HepG2 (cell line): ENCODE measurements around the gene ERRFI1. TPM values are rescaled to one million over a fixed set of nuclear protein-coding genes. Genes with fewer than 3 reads are reported as not detected.

ENCODE experiments used
- ATAC-seq: fragments of 200-7000 bp; cut with Tn5 transposase; 3 replicates; pipeline ENCODE4 v1.9.1; 2020; ENCODE audit warnings: mild to moderate bottlenecking, moderate library complexity
- BruUV-seq: library from RNA; stranded (reverse); fragments of 400-500 nt; replicated peaks from 2 replicates; lab custom pipeline; 2021; lab: Mats Ljungman, UMichigan
- CTCF ChIA-PET: fragments of 300-600 bp; formaldehyde crosslinking; extraction: SDS; loops from one replicate; lab custom pipeline; 2021; ENCODE audit warnings: low total read pairs, inconsistent platforms, low intra/inter-chr PET ratio; lab: Yijun Ruan, JAX
- POLR2A ChIA-PET: fragments of 350-600 bp; sonication (Branson Sonifier 250); formaldehyde crosslinking; loops from one replicate; lab custom pipeline; 2020; ENCODE audit warnings: antibody characterized with exemption, inconsistent platforms; lab: Yijun Ruan, JAX
- DNase-seq: peaks from one replicate; pipeline ENCODE4 v3.0.0-alpha.2; 2015; ENCODE audit warnings: low spot score
- FAIRE-seq: peaks from 3 replicates; lab custom pipeline; 2011; peaks lifted over from hg19 to GRCh38; lab: Jason Lieb, UNC
- H2AFZ ChIP-seq: one replicate; pipeline ENCODE4 v1.6.1; 2011; ENCODE audit warnings: low read length, inconsistent platforms
- H3K27ac ChIP-seq: fragments of 300-600 bp; 3 replicates; pipeline ENCODE4 v1.8.0; 2011; ENCODE audit warnings: mixed run types, mild to moderate bottlenecking, mixed read lengths, low read length, inconsistent platforms; ENCODE audit not compliant: insufficient read depth; ENCODE audit errors: extremely low read length
- H3K27me3 ChIP-seq, 2 experiments: fragments of 200-600 bp in 1 of 2; 2 replicates in 1 of 2; 3 replicates in 1 of 2; pipeline versions ENCODE4 v1.6.0 to v1.8.0; 2011; ENCODE audit warnings: low read length in 2 of 2, mild to moderate bottlenecking in 2 of 2, moderate library complexity in 2 of 2, inconsistent platforms in 1 of 2; ENCODE audit not compliant: insufficient read depth in 2 of 2, control insufficient read depth in 1 of 2
- H3K36me3 ChIP-seq, 2 experiments: fragments of 200-600 bp in 1 of 2; replicated peaks in 1 of 2; 2 replicates in 1 of 2; 3 replicates in 1 of 2; pipeline versions ENCODE4 v1.5.1 to v1.8.0; 2011; ENCODE audit warnings: low read length in 2 of 2, inconsistent platforms in 1 of 2; ENCODE audit not compliant: insufficient read depth in 2 of 2, control insufficient read depth in 1 of 2
- H3K4me1 ChIP-seq: 2 replicates; pipeline ENCODE4 v1.5.1; 2012; ENCODE audit warnings: low read length, inconsistent platforms; ENCODE audit not compliant: insufficient read depth
- H3K4me2 ChIP-seq: 2 replicates; pipeline ENCODE4 v1.6.0; 2011; ENCODE audit warnings: low read depth, low read length, inconsistent platforms
- H3K4me3 ChIP-seq, 3 experiments: fragments of 200-600 bp in 1 of 3; sonication (generic), shearing (Covaris generic) in 1 of 3; replicated peaks in 1 of 3; 2 replicates each; pipeline ENCODE4 v1.5.1; 2011 to 2016; ENCODE audit warnings: low read length in 3 of 3, inconsistent platforms in 2 of 3, low read depth in 2 of 3, mild to moderate bottlenecking in 2 of 3, control low read depth in 1 of 3, mixed read lengths in 1 of 3; ENCODE audit not compliant: insufficient read depth in 1 of 3
- H3K79me2 ChIP-seq: one replicate; pipeline ENCODE4 v1.6.1; 2011; ENCODE audit warnings: low read length, inconsistent platforms; ENCODE audit not compliant: insufficient read depth
- H3K9ac ChIP-seq: 2 replicates; pipeline ENCODE4 v1.6.0; 2011; ENCODE audit warnings: mild to moderate bottlenecking, low read depth, low read length, inconsistent platforms; ENCODE audit not compliant: insufficient read depth
- H3K9me3 ChIP-seq: 2 replicates; pipeline ENCODE4 v1.5.1; 2012; ENCODE audit warnings: mild to moderate bottlenecking, low read length
- H4K20me1 ChIP-seq: 2 replicates; pipeline ENCODE4 v1.6.0; 2011; ENCODE audit warnings: inconsistent platforms, mild to moderate bottlenecking, low read length, moderate library complexity; ENCODE audit not compliant: insufficient read depth
- AFF4 ChIP-seq: sonication (generic); formaldehyde crosslinking; IDR thresholded peaks from 2 replicates; pipeline ENCODE4 v1.4.0; 2020; ENCODE audit warnings: missing genetic modification reagents
- ATF7-NPFF ChIP-seq: sonication (generic); formaldehyde crosslinking; IDR thresholded peaks from 2 replicates; pipeline ENCODE4 v1.8.1; 2023; ENCODE audit warnings: mild to moderate bottlenecking, low read depth, missing genetic modification reagents, moderate library complexity
- ATRX ChIP-seq: sonication (generic); formaldehyde crosslinking; IDR thresholded peaks from 2 replicates; pipeline ENCODE4 v1.4.0; 2020; ENCODE audit warnings: missing genetic modification reagents, borderline replicate concordance
- BRD4 ChIP-seq: sonication (generic); formaldehyde crosslinking; IDR thresholded peaks from 2 replicates; pipeline ENCODE4 v1.4.0; 2020; ENCODE audit warnings: missing genetic modification reagents
- CCAR2 ChIP-seq: fragments of 200-400 bp; formaldehyde crosslinking; optimal IDR thresholded peaks from 2 replicates; pipeline ENCODE3; 2018; ENCODE audit warnings: low read depth, mild to moderate bottlenecking, low read length, moderate library complexity
- FOSL1 ChIP-seq: sonication (generic); formaldehyde crosslinking; IDR thresholded peaks from 2 replicates; pipeline ENCODE4 v1.9.0; 2021; ENCODE audit warnings: missing genetic modification reagents, borderline replicate concordance
- MLLT10 ChIP-seq: sonication (generic); formaldehyde crosslinking; IDR thresholded peaks from 2 replicates; pipeline ENCODE4 v1.4.0; 2020; ENCODE audit warnings: missing genetic modification reagents
- PAWR ChIP-seq: sonication (generic); formaldehyde crosslinking; IDR thresholded peaks from 2 replicates; pipeline ENCODE4 v1.4.0; 2020; ENCODE audit warnings: missing genetic modification reagents, mild to moderate bottlenecking, borderline replicate concordance
- POLR2A ChIP-seq, 2 experiments: IDR thresholded peaks; 2 replicates each; pipeline ENCODE4 v1.6.1; 2011; ENCODE audit warnings: low read depth in 2 of 2, low read length in 2 of 2, mild to moderate bottlenecking in 1 of 2, moderate library complexity in 1 of 2; ENCODE audit not compliant: insufficient read depth in 1 of 2
- PRPF4 ChIP-seq: fragments of 200-400 bp; formaldehyde crosslinking; IDR thresholded peaks from 2 replicates; pipeline ENCODE4 v1.6.1; 2016; ENCODE audit warnings: low read length, low read depth; ENCODE audit not compliant: poor library complexity, severe bottlenecking
- REL ChIP-seq: sonication (generic); formaldehyde crosslinking; conservative IDR thresholded peaks from 2 replicates; pipeline ENCODE4 v1.8.0; 2022; ENCODE audit warnings: mild to moderate bottlenecking, missing genetic modification reagents, moderate library complexity
- RFX5 ChIP-seq: IDR thresholded peaks from 2 replicates; pipeline ENCODE4 v1.6.1; 2011; ENCODE audit warnings: low read depth, low read length, improper control_type of control experiment
- SMARCC2 ChIP-seq: fragments of 450-650 bp; IDR thresholded peaks from 2 replicates; pipeline ENCODE4 v1.6.1; 2017; ENCODE audit warnings: antibody characterized with exemption, mild to moderate bottlenecking
- SMYD3 ChIP-seq: sonication (generic); formaldehyde crosslinking; IDR thresholded peaks from 2 replicates; pipeline ENCODE4 v1.8.1; 2023; ENCODE audit warnings: mild to moderate bottlenecking, missing genetic modification reagents
- SOX5 ChIP-seq: IDR thresholded peaks from 2 replicates; pipeline ENCODE4 v1.6.1; 2016; ENCODE audit warnings: borderline replicate concordance
- U2AF2 ChIP-seq: fragments of 200-400 bp; formaldehyde crosslinking; IDR thresholded peaks from 2 replicates; pipeline ENCODE4 v1.6.1; 2017; ENCODE audit warnings: low read depth, mild to moderate bottlenecking, low read length
- YY1 ChIP-seq: IDR thresholded peaks from 2 replicates; pipeline ENCODE4 v1.6.1; 2011; ENCODE audit warnings: low read length, low read depth, moderate library complexity, mild to moderate bottlenecking; ENCODE audit not compliant: insufficient read depth, insufficient replicate concordance
- ZFAT ChIP-seq: sonication (generic); formaldehyde crosslinking; conservative IDR thresholded peaks from 2 replicates; pipeline ENCODE4 v1.8.1; 2023; ENCODE audit warnings: missing genetic modification reagents, inconsistent platforms
- ZNF207 ChIP-seq: fragments of 450-650 bp; IDR thresholded peaks from 2 replicates; pipeline ENCODE4 v1.6.1; 2016; ENCODE audit warnings: antibody characterized with exemption, borderline replicate concordance
- ZNF234 ChIP-seq: sonication (generic); formaldehyde crosslinking; conservative IDR thresholded peaks from 2 replicates; pipeline ENCODE4 v1.5.1; 2020; ENCODE audit warnings: mild to moderate bottlenecking, missing genetic modification reagents
- ZNF530 ChIP-seq: sonication (generic); formaldehyde crosslinking; IDR thresholded peaks from 2 replicates; pipeline ENCODE4 v1.5.0; 2020; ENCODE audit warnings: low read depth, mild to moderate bottlenecking, missing genetic modification reagents
- ZNF670 ChIP-seq: sonication (generic); formaldehyde crosslinking; IDR thresholded peaks from 2 replicates; pipeline ENCODE4 v1.8.0; 2022; ENCODE audit warnings: mild to moderate bottlenecking, missing genetic modification reagents, borderline replicate concordance
- ZNF776 ChIP-seq: sonication (generic); formaldehyde crosslinking; IDR thresholded peaks from 2 replicates; pipeline ENCODE4 v1.4.0; 2020; ENCODE audit warnings: mild to moderate bottlenecking, missing genetic modification reagents
- ZNF850 ChIP-seq: sonication (generic); formaldehyde crosslinking; conservative IDR thresholded peaks from 2 replicates; pipeline ENCODE4 v1.9.0; 2021; ENCODE audit warnings: mild to moderate bottlenecking, missing genetic modification reagents
- WGBS: methylation state at CpG from one replicate; pipeline ENCODE4 v1.1.6; 2017; ENCODE audit warnings: low lambda C conversion rate; 5-methylcytosine and 5-hydroxymethylcytosine counted together
- in situ Hi-C: cut with HindIII; loops from 2 replicates; pipeline ENCODE4 v1.10.0; 2017; ENCODE audit warnings: low pct_unique_long_range_greater_than_20kb; ENCODE audit not compliant: extremely low pct_ligation_motif_present
- intact Hi-C: fragments of 100-400 bp; cut with micrococcal nuclease; formaldehyde crosslinking; loops from one replicate; pipeline ENCODE4 v1.10.0; 2022; ENCODE audit not compliant: unreplicated experiment
- polyA plus RNA-seq, 8 experiments: library from polyadenylated mRNA; depleted of rRNA in 3 of 8; stranded (reverse) in 7 of 8; unstranded in 1 of 8; fragments of >200 nt; fragmentation: Illumina TruSeq in 4 of 8; extraction: Trizol in 4 of 8; gene quantifications; 2 replicates each; pipeline versions ENCODE4 v1.2.1 to v1.2.3, GENCODE V29; 2011 to 2016; ENCODE audit warnings: low read depth in 4 of 8, missing spikeins in 1 of 8, mixed read lengths in 1 of 8; ENCODE audit not compliant: insufficient read depth in 1 of 8
- total RNA-seq, 5 experiments: library from RNA; depleted of rRNA; stranded (reverse); fragments of >200 nt; fragmentation: Illumina TruSeq; extraction: Trizol; gene quantifications; 2 replicates each; pipeline ENCODE4 v1.2.3, GENCODE V29; 2016; ENCODE audit warnings: low read depth in 1 of 5

Gene ERRFI1
- total and polyA plus RNA-seq, 2 of the 13 experiments (the other 11 are each of a cell fraction or from before 2014, with no cell fraction given) = 84.4 to 753 TPM

- no peak for TF ChIP-seq ATRX
- no peak for TF ChIP-seq ATF7-NPFF (CRISPR knock-in tag)
- no peak for TF ChIP-seq CCAR2
- TF ChIP-seq PRPF4 = no peak
- no peak for TF ChIP-seq RFX5
- TF ChIP-seq MLLT10 (CRISPR knock-in tag) = no peak
- no peak for TF ChIP-seq PAWR (CRISPR knock-in tag)
- TF ChIP-seq, all 625 proteins: peak for 14
These were observed 12.7 kb downstream of the ERRFI1 start (continued) for GRCh38 chr1:8013399-8013798.

- no peaks in the 10 kb centered on the region for H3K27me3 ChIP-seq
- H2AFZ ChIP-seq = no peak overlapping the region
- no peak for DNase-seq
- in situ Hi-C loops = loop anchor here (10.0 kb wide), 1 partner anchor 302 kb away; the partner anchor contains the start of gene SLC45A1
- ATAC-seq = no peak
- H3K4me2 ChIP-seq = no peak overlapping the region
- peaks cover 28 to 42% of the 10 kb centered on the region in 2 experiments for H3K36me3 ChIP-seq
- H4K20me1 ChIP-seq = peaks cover 95% of the 10 kb centered on the region
- intact Hi-C loops = no loop called here
- ChIA-PET CTCF (no interaction called here), POLR2A (no interaction called here)
- FAIRE-seq = no peak
- H3K79me2 ChIP-seq = peaks cover 50% of the 10 kb centered on the region
- no peak overlapping the region for H3K9ac ChIP-seq
- H3K4me3 ChIP-seq = no peak overlapping the region
- no peaks in the 10 kb centered on the region for H3K9me3 ChIP-seq
- H3K27ac ChIP-seq = no peak overlapping the region
- peaks cover 58% of the 10 kb centered on the region for H3K4me1 ChIP-seq
- 81% methylated on average over 4 of the region's 4 CpGs for WGBS
- no TSS peak for BruUV-seq
- TF ChIP-seq ZNF850 (CRISPR knock-in tag) = no peak
- no peak for TF ChIP-seq ZNF530 (CRISPR knock-in tag)
- no peak for TF ChIP-seq BRD4 (CRISPR knock-in tag)
- no peak for TF ChIP-seq ZNF776 (CRISPR knock-in tag)
- TF ChIP-seq SMARCC2 = no peak
- TF ChIP-seq ZNF670 (CRISPR knock-in tag) = no peak
- no peak for TF ChIP-seq YY1
- TF ChIP-seq ZNF207 = no peak
- no peak for TF ChIP-seq FOSL1
- TF ChIP-seq SMYD3 (CRISPR knock-in tag) = 0 out of 2 replicates have a peak, but pooled peaks have one; percentile 34
- TF ChIP-seq U2AF2 = no peak
- no peak for TF ChIP-seq REL (CRISPR knock-in tag)
- 0 out of 4 replicates have a peak, but pooled peaks of 1 of the 2 experiments have one; percentile 6 for TF ChIP-seq POLR2A (IDR thresholded peaks at IDR 0.05; ENCODE audit: insufficient read depth in 1 of 2, low read depth in 2 of 2, low read length in 2 of 2)
- TF ChIP-seq SOX5 (CRISPR knock-in tag) = no peak
- TF ChIP-seq AFF4 (CRISPR knock-in tag) = 0 out of 2 replicates have a peak, but pooled peaks have one; percentile 23
- no peak for TF ChIP-seq ZFAT
- TF ChIP-seq ZNF234 (CRISPR knock-in tag) = no peak
These were observed 13.2 kb downstream of the ERRFI1 start for GRCh38 chr1:8012955-8013354.
